ENCODE measurements around the gene GABRG3.

Gene GABRG3

GRCh38 chr15:27535445-27536129, 564.6 kb downstream of the GABRG3 start:
- no peak for DNase-seq

- no peak for DNase-seq
Observed at GRCh38 chr15:27538325-27538724, 567.3 kb downstream of the GABRG3 start.

GRCh38 chr15:27541581-27541980, 570.6 kb downstream of the GABRG3 start:
- DNase-seq: no peak

- DNase-seq: no peak
Observed at GRCh38 chr15:27545494-27546255, 574.7 kb downstream of the GABRG3 start.

- no peak for DNase-seq
Observed at GRCh38 chr15:27549746-27550145, 578.8 kb downstream of the GABRG3 start.

- DNase-seq: no peak
Observed at GRCh38 chr15:27550635-27551034, 579.7 kb downstream of the GABRG3 start.

- DNase-seq: no peak
Observed at GRCh38 chr15:27561816-27562215, 590.8 kb downstream of the GABRG3 start.

GRCh38 chr15:27563765-27564370, 592.9 kb downstream of the GABRG3 start:
- no peak for DNase-seq

- DNase-seq: no peak
Observed at GRCh38 chr15:27564656-27565055, 593.7 kb downstream of the GABRG3 start.

- DNase-seq: no peak
Observed at GRCh38 chr15:27570746-27571145, 599.8 kb downstream of the GABRG3 start.

GRCh38 chr15:27573805-27574485, 603.0 kb downstream of the GABRG3 start:
- DNase-seq: no peak

GRCh38 chr15:27574541-27575054, 603.6 kb downstream of the GABRG3 start:
- DNase-seq: no peak

GRCh38 chr15:27575521-27575920, 604.5 kb downstream of the GABRG3 start:
- no peak for DNase-seq

- no peak for DNase-seq
Observed at GRCh38 chr15:27576576-27576975, 605.6 kb downstream of the GABRG3 start.

GRCh38 chr15:27579738-27580137, 608.8 kb downstream of the GABRG3 start:
- DNase-seq: no peak

GRCh38 chr15:27582726-27583410, 611.9 kb downstream of the GABRG3 start:
- no peak for DNase-seq

- DNase-seq: no peak
Observed at GRCh38 chr15:27583651-27584050, 612.7 kb downstream of the GABRG3 start.

GRCh38 chr15:27585041-27585640, 614.2 kb downstream of the GABRG3 start:
- no peak for DNase-seq

GRCh38 chr15:27587810-27588209, 616.8 kb downstream of the GABRG3 start:
- DNase-seq: peak; percentile 88

GRCh38 chr15:27589260-27589659, 618.3 kb downstream of the GABRG3 start:
- peak; percentile 36 for DNase-seq

GRCh38 chr15:27589782-27590181, 618.8 kb downstream of the GABRG3 start:
- DNase-seq: no peak

Data from NCI-H524 treated with DMSO at 0.1 percent for 48 hours (cell line).